Hepatocyte (in vitro differentiated cells): ENCODE measurements around the gene ZBTB44. TPM values are rescaled to one million over a fixed set of nuclear protein-coding genes. Genes with fewer than 3 reads are reported as not detected.
"Not testable (repeated sequence)": the region's sequence is repeated elsewhere in the genome, so short reads cannot be mapped to it uniquely, and the experiment has no call there.

Experiments
- DNase-seq: peaks from one replicate; pipeline ENCODE4 v3.0.0-alpha.2; 2016; ENCODE audit warnings: low spot score
- H2AFZ ChIP-seq: fragments of 200-600 bp; sonication (generic); 2 replicates; pipeline ENCODE4 v1.6.0; 2016; ENCODE audit warnings: antibody characterized with exemption, mild to moderate bottlenecking
- H3K27ac ChIP-seq: fragments of 200-600 bp; sonication (generic); 2 replicates; pipeline ENCODE4 v1.5.1; 2016; ENCODE audit warnings: mild to moderate bottlenecking
- H3K27me3 ChIP-seq: fragments of 200-600 bp; sonication (generic); 2 replicates; pipeline ENCODE4 v1.6.1; 2016
- H3K36me3 ChIP-seq: fragments of 200-600 bp; sonication (generic); replicated peaks from 2 replicates; pipeline ENCODE4 v1.5.1; 2016; ENCODE audit warnings: low read depth; ENCODE audit not compliant: insufficient read depth
- H3K4me1 ChIP-seq: fragments of 200-600 bp; sonication (generic); 2 replicates; pipeline ENCODE4 v1.5.1; 2016; ENCODE audit warnings: mild to moderate bottlenecking, moderate library complexity; ENCODE audit not compliant: insufficient read depth
- H3K4me2 ChIP-seq: fragments of 200-600 bp; sonication (generic); 2 replicates; pipeline ENCODE4 v1.6.0; 2016
- H3K4me3 ChIP-seq: fragments of 200-600 bp; sonication (generic); 2 replicates; pipeline ENCODE4 v1.5.1; 2016; ENCODE audit warnings: mild to moderate bottlenecking
- H3K79me2 ChIP-seq: fragments of 200-600 bp; sonication (generic); 2 replicates; pipeline ENCODE4 v1.6.0; 2017; ENCODE audit warnings: mild to moderate bottlenecking
- H3K9me2 ChIP-seq: fragments of 200-600 bp; sonication (generic); replicated peaks from 2 replicates; pipeline ENCODE4 v1.6.0; 2017; ENCODE audit warnings: mild to moderate bottlenecking; ENCODE audit not compliant: insufficient read depth
- H3K9me3 ChIP-seq: fragments of 200-600 bp; sonication (generic); 2 replicates; pipeline ENCODE4 v1.5.1; 2016; ENCODE audit warnings: low read depth, mild to moderate bottlenecking
- H4K20me1 ChIP-seq: fragments of 200-600 bp; sonication (generic); 2 replicates; pipeline ENCODE4 v1.6.0; 2016; ENCODE audit warnings: mild to moderate bottlenecking; ENCODE audit not compliant: insufficient read depth, poor library complexity, severe bottlenecking
- EZH2 ChIP-seq: fragments of 200-600 bp; sonication (generic); IDR thresholded peaks from 2 replicates; pipeline ENCODE4 v1.6.1; 2016; ENCODE audit warnings: antibody characterized with exemption, mild to moderate bottlenecking, borderline replicate concordance
- EZH2phosphoT487 ChIP-seq: fragments of 200-600 bp; sonication (generic); IDR thresholded peaks from one replicate; pipeline ENCODE4 v1.6.1; 2018; ENCODE audit warnings: antibody characterized with exemption, mild to moderate bottlenecking, low read depth, moderate library complexity; ENCODE audit not compliant: unreplicated experiment, severe bottlenecking
- WGBS: methylation state at CpG from one replicate; pipeline ENCODE4 v1.1.6; 2016; ENCODE audit warnings: low lambda C conversion rate; ENCODE audit errors: missing lambda C conversion rate; 5-methylcytosine and 5-hydroxymethylcytosine counted together
- polyA plus RNA-seq: library from polyadenylated mRNA; unstranded; fragments of >200 nt; fragmentation: Nextera tagmentation; extraction: Ambion mirVana; gene quantifications from 2 replicates; pipeline ENCODE4 v1.2.1, GENCODE V29; 2016
- total RNA-seq: library from RNA; depleted of rRNA; stranded (reverse); fragments of >200 nt; gene quantifications from 2 replicates; pipeline ENCODE4 v1.2.3, GENCODE V29; 2014
- TF ChIP-seq, protein P1 (sequence below): fragments of 200-600 bp; sonication (generic); IDR thresholded peaks from 2 replicates; pipeline ENCODE4 v1.5.1; 2016; ENCODE audit warnings: antibody characterized with exemption, mild to moderate bottlenecking; ENCODE audit not compliant: poor library complexity

ZBTB44 gene
- total and polyA plus RNA-seq, 2 experiments from 2014 or later, result 7.3 to 53.8 TPM

GRCh38 chr11:130237282-130238006 lies 77.3 kb downstream of the ZBTB44 start:
- Histone ChIP-seq H3K9me3 (no peaks in the 10 kb centered on the region), H4K20me1 (no peaks in the 10 kb centered on the region), H3K4me3 (no peak overlapping the region), H3K27me3 (no peaks in the 10 kb centered on the region), H3K36me3 (no peaks in the 10 kb centered on the region), H3K9me2 (no peaks in the 10 kb centered on the region), H3K79me2 (no peaks in the 10 kb centered on the region), H2AFZ (no peak overlapping the region), H3K4me2 (no peak overlapping the region), H3K27ac (no peak overlapping the region), H3K4me1 (no peaks in the 10 kb centered on the region)
- TF ChIP-seq EZH2 (no peak), EZH2phosphoT487 (no peak)
- TF ChIP-seq, protein P1, sequence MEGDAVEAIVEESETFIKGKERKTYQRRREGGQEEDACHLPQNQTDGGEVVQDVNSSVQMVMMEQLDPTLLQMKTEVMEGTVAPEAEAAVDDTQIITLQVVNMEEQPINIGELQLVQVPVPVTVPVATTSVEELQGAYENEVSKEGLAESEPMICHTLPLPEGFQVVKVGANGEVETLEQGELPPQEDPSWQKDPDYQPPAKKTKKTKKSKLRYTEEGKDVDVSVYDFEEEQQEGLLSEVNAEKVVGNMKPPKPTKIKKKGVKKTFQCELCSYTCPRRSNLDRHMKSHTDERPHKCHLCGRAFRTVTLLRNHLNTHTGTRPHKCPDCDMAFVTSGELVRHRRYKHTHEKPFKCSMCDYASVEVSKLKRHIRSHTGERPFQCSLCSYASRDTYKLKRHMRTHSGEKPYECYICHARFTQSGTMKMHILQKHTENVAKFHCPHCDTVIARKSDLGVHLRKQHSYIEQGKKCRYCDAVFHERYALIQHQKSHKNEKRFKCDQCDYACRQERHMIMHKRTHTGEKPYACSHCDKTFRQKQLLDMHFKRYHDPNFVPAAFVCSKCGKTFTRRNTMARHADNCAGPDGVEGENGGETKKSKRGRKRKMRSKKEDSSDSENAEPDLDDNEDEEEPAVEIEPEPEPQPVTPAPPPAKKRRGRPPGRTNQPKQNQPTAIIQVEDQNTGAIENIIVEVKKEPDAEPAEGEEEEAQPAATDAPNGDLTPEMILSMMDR, result no peak
- DNase-seq, result no peak
- WGBS, result 93% methylated on average over 6 of the region's 6 CpGs

GRCh38 chr11:130234315-130234714 lies 80.4 kb downstream of the ZBTB44 start:
- Histone ChIP-seq H3K27me3 (no peaks in the 10 kb centered on the region), H3K9me2 (no peaks in the 10 kb centered on the region), H3K9me3 (no peaks in the 10 kb centered on the region), H3K4me1 (no peaks in the 10 kb centered on the region), H3K27ac (no peak overlapping the region), H4K20me1 (no peaks in the 10 kb centered on the region), H3K36me3 (no peaks in the 10 kb centered on the region), H3K4me2 (no peak overlapping the region), H2AFZ (no peak overlapping the region), H3K4me3 (no peak overlapping the region), H3K79me2 (no peaks in the 10 kb centered on the region)
- TF ChIP-seq EZH2phosphoT487 (no peak), EZH2 (no peak)
- TF ChIP-seq, protein P1, result no peak
- no peak for DNase-seq

GRCh38 chr11:130233888-130234287 lies 80.8 kb downstream of the ZBTB44 start:
- not testable (repeated sequence) for DNase-seq, H3K27ac ChIP-seq, H4K20me1 ChIP-seq, H3K9me3 ChIP-seq, H3K27me3 ChIP-seq, H3K4me2 ChIP-seq, H2AFZ ChIP-seq, H3K4me3 ChIP-seq, H3K9me2 ChIP-seq, H3K36me3 ChIP-seq, H3K4me1 ChIP-seq, H3K79me2 ChIP-seq
- 88% methylated on average over 2 of the region's 3 CpGs for WGBS

DNA sequence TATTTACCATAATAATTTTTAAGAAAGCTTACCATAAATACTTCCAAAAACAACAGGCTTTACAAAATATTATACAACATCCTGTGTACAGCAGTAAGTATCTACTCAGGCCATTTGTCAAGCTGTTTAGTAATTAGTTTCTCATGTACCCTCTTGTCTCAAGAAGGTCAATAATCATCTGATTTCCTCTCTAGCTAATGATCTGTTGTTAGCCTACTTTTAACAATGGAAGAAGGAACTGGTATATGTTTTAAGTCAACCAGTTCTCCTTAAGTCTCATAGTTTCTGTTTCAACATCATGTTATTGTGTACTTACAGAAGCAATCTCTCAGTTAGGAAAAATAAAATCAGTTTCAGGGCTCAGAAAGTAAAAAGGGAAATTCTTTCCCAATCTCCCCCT lies 81.2 kb downstream of the ZBTB44 start:
- not testable (repeated sequence) for DNase-seq, H3K27me3 ChIP-seq, H3K4me3 ChIP-seq, H3K79me2 ChIP-seq, H4K20me1 ChIP-seq, H3K36me3 ChIP-seq, H2AFZ ChIP-seq, H3K27ac ChIP-seq, H3K4me1 ChIP-seq, H3K9me3 ChIP-seq, H3K9me2 ChIP-seq, H3K4me2 ChIP-seq
